ENCODE measurements around the gene PTPN5.

PTPN5 gene

GRCh38 chr11:18772211-18772610 lies 19.4 kb downstream of the PTPN5 start:
- no peak for DNase-seq

DNA sequence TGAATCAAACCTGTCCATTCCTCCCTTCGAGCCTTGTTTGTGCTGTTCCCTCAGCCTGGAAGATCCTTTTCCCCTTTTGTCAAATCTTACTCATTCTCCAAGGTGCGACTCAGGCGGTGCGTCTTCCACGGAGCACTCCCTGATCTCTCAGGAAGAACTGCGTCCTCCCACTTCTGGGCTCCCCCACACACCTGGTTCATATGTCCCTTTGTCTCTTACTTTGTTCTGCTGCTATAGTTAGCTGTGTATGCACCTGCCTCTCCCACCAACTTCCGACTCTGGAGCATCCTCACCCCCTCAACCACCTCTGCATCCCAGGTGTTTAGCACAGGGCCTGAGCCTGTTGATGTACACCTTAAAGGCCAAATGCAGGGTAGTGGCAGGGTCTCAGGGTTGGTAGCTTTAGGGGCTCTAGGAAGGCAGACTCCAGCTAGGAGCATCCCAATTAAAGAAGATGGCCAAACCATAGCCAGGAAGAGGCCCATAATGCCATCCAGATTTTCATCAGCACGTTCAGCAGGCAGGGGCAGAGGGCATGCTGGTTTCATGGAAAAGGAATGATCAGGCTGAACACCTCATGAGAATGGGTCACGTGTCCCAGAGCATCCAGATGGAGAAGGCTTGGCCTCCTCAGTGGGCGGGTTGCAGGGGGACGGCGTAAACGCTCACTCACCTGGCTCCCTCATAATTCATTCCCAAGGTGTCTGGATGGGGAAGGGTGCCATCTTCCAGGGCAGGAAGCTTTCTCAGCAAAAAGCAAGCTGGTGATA lies 20.1 kb downstream of the PTPN5 start:
- DNase-seq, result no peak

GRCh38 chr11:18770479-18771125 lies 21.0 kb downstream of the PTPN5 start:
- no peak for DNase-seq

DNA sequence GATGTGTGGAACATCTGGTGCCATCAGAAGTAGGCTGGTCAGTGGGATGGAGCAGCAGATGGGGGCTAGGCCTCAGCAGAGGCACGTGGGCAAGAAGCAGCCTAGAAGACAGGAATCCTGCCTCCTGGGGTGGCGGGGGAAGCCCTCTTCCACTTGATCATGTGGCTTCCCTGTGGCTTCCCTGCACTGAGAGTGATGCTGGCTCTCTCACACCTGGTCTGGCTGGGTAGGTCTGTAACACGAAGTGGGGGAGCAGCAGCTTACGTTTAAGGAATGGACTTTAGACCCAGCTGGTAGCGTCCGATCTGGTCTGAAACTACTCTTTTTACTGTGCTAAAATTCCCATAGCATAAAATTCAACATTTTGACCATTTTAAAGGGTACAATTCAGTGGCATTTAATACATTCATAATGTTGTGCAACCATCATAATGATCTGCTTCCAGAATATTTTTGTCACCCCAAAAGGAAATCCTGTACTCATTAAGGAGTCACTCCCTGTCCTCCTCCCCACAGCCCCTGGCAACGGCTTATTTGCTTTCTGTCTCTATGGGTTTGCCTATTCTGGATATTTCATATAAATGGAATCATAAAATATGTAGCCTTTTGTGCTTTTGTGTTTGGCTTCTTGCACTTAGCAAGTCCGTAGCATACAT lies 21.7 kb downstream of the PTPN5 start:
- DNase-seq, result no peak

DNA sequence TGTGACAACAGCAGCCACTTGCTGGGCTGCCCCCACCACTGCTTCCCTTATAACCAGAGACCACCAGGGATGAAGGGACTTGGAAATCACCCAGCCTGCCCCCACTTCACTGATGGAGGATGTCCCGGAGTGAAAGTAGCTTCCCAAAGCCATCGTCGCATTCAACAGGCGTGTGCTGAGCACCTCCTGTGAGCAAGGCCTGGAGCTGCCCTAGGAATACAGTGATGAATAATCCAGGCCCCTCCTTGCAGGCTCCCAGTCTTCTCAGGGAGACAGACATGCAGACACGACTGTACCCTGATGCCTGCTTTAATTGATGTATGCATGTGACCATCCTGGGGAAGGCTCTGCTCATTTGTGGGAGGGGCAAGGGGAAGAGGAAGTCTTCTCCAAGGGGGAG lies 22.6 kb downstream of the PTPN5 start:
- no peak for DNase-seq

- DNase-seq, result no peak
Observed at GRCh38 chr11:18768472-18768901, 23.1 kb downstream of the PTPN5 start.

GRCh38 chr11:18766015-18766414 lies 25.6 kb downstream of the PTPN5 start:
- no peak for DNase-seq

- DNase-seq, result no peak
Observed at GRCh38 chr11:18765554-18765953, 26.0 kb downstream of the PTPN5 start.

DNA sequence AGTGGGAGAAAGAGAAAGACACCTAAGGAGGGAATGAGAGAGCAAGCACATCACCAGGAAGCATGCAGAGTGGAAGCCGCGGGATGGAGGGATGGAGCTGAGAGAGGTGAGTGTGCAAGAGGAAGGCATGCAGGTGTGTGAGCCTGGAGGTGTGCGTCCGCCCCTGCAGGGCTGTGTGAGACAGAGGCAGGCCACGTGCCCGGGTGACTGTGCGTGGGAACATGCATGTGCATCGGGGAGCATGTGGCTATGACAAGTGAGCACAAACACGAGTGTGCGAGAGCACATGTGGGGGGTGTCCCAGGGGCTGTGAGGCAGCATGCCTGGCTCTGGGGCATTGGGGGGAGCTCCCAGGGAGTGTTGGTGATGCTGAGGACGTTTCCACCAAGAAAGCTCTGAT lies 29.9 kb downstream of the PTPN5 start:
- no peak for DNase-seq

DNA sequence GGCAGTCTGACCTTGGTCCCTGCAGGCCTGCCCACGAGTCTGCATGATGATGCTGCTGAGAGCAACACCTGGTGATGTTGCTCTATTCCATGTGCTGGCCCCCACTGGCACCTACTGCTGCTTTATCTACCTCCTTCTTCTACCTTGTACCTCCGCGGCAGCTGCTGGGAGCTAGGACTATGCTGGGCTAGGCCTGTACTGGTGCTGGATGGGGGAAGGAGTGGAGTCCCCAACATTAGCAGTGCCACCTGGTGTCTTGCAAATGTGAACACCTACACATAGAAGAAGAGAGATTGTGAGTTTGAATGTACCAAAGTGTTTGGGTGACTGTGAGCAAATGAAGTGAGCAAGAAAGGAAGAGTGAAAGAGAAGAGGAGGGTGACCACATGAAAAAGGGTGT lies 30.5 kb downstream of the PTPN5 start:
- no peak for DNase-seq

DNA sequence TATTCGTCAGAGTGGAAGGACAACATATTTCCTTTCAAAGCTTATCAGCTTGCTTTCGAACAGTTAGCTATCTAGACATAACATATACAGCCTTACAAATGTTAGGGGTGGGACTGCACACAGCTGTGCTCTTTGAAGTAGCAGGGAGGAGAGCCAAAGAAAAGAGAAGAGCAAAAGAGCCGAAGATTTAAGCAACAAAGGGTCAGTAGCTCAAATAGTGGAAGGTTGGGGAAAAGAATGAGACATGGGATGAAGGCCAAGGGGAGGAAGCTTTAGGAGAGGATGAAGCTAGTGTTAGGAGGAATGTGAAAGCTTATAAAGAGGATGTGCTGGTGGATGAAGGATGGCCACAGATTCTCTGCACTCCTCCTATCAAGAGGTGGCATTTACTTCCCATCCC lies 33.8 kb downstream of the PTPN5 start:
- DNase-seq, result no peak

DNA sequence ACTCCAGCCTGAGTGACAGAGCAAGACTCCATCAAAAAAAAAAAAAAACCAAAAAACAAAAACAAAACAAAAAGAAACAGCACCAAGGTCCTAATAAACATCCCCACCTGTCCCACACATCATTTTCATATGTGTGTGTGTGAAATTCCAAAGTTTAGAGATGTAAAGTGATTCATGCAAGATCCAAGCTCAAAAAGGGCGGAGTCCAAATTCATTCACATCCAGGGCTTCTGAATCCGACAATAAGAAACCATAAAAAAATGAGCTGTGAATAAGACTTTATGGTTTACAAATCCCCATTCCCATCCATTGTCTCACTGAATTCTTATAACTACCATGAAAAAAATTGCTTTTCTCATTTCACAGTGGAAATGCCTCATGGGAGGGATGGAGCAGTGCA lies 34.7 kb downstream of the PTPN5 start:
- DNase-seq, result no peak

DNA sequence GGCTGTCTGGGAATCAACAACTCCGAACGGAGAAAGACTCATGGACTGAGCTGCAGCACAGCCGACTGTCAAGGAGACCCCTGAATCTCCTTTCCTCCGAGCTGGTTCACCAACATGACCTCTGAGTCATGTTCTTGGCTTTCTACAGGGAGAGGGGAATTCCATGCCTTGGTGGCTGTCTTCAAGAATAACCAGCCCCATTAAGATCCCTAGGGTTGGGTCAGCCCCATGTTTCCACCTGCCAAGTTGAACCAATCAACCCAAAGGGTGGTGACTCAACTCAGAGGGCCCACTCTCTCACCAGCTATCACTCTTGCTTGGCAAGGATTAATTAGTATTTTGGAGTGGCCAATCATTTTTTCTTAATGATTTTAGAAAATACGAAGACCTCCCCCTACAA lies 37.3 kb downstream of the PTPN5 start:
- no peak for DNase-seq

- DNase-seq, result no peak
Observed at GRCh38 chr11:18752502-18752901, 39.1 kb downstream of the PTPN5 start.

DNA sequence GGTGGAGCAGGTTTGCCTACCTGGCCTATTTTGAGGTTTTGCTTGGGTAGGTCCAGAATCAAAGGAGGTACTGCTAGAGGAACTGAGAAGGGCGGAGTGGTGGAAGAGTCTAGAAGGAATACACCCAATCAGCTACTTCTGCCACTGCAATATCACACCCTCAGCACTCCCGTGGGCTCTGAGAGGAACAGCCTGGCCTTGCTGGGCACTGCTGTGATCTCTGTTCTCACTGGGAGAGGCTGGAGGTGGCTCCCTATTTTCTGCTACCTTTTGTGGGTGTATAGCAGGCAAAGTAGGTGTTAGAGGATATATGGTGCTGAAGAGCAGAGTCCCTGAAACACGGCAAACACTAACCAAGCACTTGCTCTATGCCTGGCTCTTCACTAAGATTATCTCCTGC lies 40.7 kb downstream of the PTPN5 start:
- no peak for DNase-seq

- DNase-seq, result no peak
Observed at GRCh38 chr11:18749681-18750319, 41.8 kb downstream of the PTPN5 start.

GRCh38 chr11:18748766-18749365 lies 42.7 kb downstream of the PTPN5 start:
- no peak for DNase-seq

- no peak for DNase-seq
Observed at GRCh38 chr11:18745251-18745650, 46.3 kb downstream of the PTPN5 start.

- DNase-seq, result no peak
Observed at GRCh38 chr11:18743900-18744514, 47.6 kb downstream of the PTPN5 start.

- DNase-seq, result no peak
Observed at GRCh38 chr11:18743365-18743764, 48.2 kb downstream of the PTPN5 start.

DNA sequence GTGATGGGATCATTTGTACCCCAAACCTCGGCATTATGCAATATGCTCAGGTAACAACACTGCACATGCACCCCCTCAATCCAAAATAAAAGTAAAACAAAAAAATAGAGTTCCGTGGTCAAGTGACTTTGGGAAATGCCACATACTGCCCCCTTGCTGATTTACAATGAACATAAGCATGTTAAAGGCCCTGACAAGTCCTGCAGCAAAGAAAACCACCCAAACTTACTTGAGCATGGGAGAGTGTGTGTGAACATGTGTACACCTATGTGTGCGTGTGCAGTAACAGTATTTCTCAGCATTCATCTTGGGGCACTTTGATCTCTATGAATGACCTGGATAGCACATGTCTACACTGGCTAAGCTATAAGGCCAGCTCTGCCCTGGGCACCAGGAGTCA lies 49.8 kb downstream of the PTPN5 start:
- no peak for DNase-seq

DNA sequence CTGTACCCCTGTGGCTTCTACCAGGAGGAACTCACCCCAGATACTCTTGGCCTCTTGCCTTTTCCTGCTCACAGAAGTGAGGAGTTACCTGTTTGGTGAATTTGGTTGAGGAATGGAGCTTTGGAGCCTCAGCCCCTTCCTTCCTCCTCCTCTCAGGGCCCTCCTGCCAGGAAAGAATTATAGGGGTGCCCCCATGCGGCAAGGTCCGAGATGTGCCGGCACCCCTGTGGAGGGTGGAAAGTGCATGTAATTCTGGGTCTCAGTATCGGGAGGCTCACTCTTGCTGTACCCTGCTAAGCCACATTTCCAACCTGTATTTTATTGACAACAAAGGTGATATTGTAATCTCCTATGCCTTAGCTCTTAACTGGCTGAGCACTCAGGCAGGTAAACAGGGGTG lies 51.9 kb downstream of the PTPN5 start:
- no peak for DNase-seq

DNA sequence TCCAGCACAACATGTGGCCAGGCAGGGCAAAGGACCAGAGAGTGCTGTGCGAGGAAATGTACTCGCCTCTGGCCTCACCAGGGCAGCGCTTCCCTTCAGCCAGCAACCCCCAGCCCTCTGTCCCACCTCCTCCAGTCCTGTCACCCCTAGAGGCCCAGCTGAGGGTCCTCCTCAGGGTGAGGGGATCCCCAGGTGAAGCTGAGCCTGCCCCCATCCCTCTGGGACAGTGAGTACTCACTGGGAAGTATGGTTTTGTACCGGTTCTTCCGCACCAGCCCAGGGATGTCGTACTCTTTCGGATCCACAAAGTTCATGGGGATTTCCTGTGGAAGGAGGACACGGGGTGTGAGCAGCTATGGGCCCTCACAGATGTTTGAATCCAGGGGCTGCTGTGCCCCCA lies 54.0 kb downstream of the PTPN5 start:
- no peak for DNase-seq

All from NCI-H1417 treated with DMSO at 0.1 percent for 48 hours (cell line).